NK-92 (cell line): ENCODE data around the gene ALKBH1.
A peak's percentile ranks its signal among the peaks of the same experiment; 100 is the strongest.
"Not testable (repeated sequence)": the region's sequence is repeated elsewhere in the genome, so short reads cannot be mapped to it uniquely, and the experiment has no call there.

Experiments used
- DNase-seq: peaks from one replicate; lab custom pipeline; 2025; ENCODE audit not compliant: unreplicated experiment; lab: John Stamatoyannopoulos, UW

The ALKBH1 gene, protein sequence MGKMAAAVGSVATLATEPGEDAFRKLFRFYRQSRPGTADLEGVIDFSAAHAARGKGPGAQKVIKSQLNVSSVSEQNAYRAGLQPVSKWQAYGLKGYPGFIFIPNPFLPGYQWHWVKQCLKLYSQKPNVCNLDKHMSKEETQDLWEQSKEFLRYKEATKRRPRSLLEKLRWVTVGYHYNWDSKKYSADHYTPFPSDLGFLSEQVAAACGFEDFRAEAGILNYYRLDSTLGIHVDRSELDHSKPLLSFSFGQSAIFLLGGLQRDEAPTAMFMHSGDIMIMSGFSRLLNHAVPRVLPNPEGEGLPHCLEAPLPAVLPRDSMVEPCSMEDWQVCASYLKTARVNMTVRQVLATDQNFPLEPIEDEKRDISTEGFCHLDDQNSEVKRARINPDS

DNA sequence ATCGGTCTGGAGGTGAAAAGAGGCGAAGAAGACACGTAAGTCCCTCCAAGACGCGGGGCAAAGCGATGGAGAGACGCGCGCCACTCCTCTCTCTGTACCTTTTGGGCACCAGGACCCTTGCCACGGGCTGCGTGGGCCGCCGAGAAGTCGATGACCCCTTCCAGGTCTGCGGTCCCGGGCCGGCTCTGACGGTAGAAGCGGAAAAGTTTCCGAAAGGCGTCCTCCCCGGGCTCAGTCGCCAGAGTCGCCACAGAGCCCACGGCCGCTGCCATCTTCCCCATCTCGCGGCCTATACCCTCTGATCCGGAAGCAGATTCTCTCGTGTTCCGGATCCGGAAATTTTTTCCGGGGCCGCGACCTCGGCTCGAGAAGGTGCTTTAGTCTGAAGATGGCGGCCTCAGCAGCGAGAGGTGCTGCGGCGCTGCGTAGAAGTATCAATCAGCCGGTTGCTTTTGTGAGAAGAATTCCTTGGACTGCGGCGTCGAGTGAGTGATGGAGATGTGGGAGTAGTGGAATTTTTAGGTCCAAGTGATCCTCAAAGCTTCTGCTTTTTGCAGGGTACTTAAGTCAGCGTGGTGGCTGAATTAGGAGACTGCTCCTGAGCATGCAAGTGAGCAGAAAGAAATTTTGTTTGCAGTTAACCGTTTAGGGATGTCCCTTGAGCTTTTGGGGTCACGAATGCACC lies at the start of gene ALKBH1, which contains the start of gene SLIRP:
Gene ALKBH1 (minus strand): TSS at position 300 of the 685 bp plus-strand sequence. CDS start 19 bp downstream, at position 281.
Gene SLIRP (plus strand): TSS at position 380 of the 685 bp plus-strand sequence. CDS start 9 bp downstream, at position 389.
- peak; percentile 31 for DNase-seq

DNA sequence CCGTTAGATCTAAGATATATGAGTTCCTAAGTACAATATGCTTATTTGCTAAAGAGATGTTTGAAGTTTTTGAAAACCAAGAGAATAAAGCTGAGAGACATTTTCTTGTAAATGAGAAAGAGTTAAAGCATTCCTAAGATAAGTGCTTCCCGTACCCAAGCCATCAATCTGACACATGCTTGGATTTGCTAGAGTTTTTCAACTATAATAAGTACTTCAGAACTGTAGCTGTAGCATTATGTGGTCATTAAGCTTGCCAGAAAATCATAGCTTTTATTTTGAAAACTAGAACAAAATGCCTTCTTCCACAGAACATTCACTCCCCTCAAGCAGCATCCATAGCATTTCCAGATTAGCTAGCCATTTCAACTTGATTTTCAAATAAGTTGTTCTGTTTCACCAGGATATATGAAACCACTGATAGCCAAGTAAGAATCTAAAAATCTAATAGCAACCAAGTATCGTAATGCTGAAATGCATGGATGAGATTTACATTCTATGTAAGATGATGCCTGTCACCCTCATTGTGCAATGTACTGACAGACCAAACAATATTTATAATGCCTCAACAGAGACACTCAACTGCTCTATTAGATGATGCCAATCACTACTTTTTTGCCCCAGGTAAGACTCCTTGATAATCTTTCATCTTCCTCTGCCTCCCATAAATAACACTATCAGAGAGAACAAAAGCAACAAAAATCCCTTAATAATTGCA lies 45.1 kb upstream of the ALKBH1 start:
- no peak for DNase-seq

DNA sequence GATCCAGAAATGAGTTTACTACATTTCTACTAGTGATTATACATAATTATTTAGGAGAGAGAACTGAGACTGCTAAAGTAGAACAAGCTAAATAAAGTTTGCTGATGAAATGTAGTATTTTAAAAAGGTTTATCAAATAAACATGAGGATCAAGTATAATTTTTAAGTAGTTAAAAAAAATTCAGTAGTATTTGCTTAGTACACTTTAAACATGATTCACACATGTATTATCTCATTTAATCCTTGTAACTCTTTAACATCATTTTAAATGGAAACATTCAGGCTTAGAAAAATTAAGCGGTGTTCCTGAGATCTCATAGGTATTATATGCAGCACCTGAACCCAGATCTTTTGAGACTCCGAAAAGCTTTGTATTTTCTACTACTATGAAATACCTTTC lies 44.4 kb upstream of the ALKBH1 start:
- DNase-seq: no peak

DNA sequence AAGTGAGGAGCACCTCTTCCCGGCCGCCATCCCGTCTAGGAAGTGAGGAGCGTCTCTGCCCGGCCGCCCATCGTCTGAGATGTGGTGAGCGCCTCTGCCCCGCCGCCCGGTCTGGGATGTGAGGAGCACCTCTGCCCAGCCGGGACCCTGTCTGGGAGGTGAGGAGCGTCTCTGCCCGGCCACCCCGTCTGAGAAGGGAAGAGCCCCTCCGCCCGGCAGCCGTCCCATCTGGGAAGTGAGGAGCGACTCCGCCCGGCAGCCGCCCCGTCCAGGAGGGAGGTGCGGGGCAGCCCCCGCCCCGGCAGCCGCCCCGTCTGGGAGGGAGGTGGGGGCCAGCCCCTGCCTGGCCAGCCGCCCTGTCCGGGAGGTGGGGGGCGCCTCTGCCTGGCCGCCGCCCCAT lies 39.6 kb upstream of the ALKBH1 start:
- DNase-seq: not testable (repeated sequence)

DNA sequence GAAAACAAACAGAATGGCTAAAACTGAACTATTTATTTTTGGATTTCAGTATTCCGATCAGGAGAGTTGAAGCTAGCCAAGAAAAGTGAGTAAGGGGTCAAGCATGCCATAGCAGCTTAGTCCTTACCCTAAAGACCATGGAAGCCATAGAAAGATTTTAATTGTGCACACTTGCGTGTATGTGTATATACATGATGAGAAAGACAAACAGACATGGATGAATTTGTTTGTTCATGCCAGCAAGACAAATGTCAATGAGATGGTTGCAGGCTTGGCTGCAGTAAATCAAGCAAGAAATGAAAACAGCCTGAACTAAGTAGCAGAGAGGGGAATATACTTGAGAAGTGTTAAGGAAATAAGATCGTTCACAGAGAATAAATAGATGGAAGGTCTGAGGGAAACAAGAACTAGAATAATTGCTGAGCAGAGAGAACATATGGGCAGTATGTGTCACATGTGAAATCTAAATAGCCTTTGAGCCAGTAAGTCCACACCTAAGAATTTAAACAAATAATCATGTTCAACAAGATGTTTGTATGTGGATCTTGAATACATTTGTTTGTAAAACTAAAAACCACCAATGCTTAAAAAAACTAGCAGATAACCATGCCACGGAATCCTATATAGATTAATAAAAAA lies 38.4 kb upstream of the ALKBH1 start:
- no peak for DNase-seq

DNA sequence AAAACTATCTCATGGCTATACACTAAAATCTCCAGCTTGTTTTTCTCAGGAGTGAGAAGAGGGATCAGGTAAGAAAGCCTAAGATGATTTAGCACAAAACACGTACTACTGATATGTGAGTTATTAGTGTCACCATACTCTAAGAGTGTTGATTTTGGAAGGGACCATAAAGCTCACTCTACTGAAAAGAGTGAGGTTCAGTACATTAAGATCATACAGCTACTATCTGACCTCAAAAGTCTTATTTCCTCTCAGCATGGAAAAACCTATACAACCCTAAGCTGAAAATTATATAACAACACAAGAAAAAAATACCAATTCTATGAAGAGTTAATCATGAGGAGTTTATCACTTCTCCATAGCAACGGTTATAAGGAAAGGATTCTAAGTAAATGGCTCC lies 33.6 kb upstream of the ALKBH1 start:
- no peak for DNase-seq

DNA sequence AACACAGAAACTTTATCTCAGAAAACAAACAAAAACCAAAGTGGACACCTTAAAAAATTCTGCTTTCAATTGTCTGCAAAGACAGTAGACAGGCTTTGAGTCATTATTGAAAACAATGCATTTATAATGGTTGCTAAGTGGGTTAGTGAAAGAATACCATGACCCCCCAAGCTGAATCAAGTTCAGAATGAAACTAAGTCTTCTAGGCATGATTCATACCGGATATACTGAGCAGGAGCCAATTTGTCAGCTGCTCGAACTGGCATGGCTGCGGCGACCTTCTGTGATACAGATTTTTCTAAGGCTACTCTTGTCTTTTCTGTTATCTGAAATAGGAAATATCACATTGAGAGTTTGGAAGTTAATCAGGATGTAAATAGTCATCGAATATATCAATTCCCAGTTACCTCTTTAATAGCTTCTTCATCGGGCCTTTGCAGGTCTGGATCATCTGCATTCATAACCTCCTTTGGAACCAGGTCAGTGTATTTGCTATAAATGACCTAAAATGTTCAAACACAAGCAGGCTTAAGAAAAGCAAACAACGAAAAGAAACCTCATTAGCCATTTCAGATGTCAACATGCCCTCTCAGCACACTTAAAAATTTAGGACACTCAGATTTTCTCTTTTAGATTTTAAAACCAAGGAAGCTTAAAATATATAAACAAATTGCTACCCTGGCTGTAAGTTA lies 30.9 kb upstream of the ALKBH1 start:
- DNase-seq: no peak

DNA sequence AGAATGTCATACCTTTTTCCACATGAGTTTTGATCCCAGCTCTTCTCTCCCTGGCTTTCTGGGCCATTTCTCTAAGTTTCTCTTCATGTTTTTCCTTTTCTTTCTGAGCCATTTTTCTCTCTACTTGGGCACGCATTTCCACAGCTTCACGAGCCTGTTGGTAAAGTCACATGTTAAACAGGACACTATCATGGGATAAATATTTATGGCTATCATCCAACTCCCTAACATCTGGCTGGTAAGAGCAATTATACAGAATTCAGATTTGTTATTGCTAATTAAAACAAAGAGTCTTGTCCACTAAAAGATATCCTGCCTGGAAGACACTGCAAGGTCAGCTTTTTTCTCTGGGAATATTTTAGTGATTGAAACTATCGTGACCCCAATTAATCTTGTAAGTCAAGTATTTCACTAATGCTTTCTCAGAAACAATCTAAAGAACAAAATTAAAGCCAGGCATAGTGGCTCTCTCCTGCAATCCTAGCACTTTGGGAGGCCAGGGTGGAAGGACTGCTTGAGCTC lies 23.2 kb upstream of the ALKBH1 start:
- no peak for DNase-seq

DNA sequence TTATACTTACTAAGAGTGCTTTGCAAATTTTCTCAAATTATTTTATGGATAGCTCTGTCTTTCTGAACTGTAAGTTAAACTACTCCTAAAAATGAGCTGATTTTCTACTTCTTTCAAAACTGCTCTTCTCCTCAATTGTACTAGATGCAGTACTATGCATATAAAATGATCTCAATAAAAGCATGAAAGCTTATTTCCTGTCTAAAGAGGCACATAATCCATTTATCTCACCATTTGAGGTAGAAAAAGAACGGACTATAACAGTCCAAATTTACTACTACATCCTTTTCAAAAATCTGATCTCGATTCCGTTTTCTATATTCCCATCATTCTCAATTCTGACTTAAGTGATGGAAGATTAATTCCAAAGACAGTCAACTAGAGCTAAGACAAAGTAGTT lies 14.5 kb upstream of the ALKBH1 start:
- DNase-seq: no peak

DNA sequence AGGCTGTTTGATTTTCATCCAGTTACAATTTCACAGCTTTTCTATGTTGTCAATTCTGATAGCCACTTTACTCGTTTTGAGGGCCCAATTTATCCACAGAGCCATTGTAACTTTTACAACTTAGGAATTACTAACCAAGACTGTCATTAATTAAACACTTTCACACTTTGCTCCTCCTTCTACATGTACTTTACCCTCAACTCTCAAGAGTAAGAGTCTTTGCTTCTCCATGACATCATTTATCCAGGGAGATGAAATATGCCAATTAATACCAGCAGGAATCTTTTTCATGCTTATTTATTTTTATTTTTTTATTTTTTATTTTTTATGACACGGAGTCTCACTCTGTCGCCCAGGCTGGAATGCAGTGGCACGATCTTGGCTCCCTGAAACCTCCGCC lies 13.6 kb upstream of the ALKBH1 start:
- DNase-seq: no peak

DNA sequence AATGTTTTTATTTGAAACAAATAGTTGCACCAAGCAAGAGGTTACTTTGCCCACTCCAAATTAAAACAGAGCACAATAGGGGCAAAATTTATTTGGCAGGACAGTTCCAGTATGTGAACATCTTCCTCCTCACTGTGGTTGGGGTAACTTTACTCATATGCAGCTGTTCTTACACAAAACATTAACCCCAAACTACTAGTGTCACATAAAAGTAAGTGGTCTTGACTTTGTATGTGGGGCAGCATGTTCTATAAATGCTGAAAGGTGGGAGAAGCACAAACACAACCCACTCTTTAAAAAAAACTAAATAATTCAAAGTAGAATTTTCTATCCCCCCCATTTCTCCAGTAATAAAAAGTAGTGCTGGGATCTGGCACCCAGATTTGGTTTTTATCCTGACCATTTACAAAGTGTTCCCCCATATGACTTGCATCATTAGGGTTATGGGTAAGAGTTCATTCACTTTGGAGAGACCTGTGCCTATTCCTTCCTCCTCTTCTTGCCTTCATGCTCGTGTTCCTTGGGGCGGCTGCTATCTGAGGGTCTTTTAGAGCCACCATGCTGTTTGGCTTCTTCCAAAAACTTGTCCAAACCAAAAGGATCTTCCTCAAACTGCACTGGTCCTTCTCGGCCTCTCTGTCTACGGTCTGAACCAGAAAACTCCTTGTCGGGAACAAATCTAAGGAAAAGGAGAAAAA lies 9.9 kb upstream of the ALKBH1 start:
- no peak for DNase-seq

DNA sequence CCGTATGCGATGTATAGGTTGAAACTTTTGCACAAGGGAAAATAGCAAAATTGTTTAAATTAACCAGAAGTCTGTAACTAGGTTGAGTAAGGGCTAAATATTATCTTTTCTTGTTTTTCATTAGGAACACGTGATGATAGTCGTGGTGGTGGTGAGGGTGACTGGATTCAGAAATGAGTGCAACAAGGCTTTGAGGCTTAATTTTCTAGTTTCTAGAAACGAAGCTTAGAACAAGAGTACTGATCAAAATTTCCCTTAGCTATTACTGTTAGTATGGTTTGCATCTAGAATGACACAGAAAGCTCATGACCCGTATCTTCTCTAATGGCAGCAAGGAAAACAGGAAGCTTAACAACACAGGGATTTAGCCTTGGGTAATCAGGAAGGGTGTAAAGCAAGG lies 7.1 kb upstream of the ALKBH1 start:
- no peak for DNase-seq

DNA sequence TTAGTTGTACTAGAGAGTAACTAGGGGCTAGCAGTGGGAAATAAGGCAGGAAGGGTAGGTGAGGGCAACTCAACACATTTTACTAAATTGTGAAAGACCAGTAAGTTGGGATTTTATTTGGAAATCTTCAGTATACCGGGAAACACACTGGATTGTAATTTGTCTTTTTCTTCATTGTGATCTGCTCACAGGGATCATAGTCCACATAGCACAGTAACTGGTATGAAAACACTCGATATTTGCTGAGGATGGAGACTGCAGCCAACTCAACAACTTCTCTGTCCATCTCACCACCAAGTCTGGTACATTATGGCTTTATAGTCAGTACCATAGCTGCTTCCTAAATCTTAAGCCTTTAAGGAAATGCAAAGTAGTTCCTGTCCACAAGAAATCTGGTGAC lies 2.5 kb upstream of the ALKBH1 start:
- no peak for DNase-seq

DNA sequence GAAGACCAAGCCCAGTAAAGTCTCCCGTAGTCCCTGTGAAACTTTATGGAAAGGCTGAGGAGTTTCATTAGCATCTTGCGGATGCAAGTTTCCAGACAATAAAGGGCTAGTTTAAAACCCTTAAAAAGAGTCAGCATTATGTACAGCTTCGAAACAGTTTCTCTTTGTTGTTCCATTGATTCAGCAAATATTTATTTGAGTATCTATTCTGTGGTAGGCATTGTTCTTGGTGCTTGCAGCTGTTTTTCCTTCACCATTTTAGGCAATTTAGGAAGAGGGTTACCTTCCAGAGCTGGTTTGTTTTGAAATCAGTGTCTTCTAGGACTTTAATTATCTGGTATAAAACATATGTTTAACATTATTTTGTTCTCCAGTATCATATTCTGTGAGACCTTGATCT lies 1.6 kb upstream of the ALKBH1 start:
- DNase-seq: no peak

DNA sequence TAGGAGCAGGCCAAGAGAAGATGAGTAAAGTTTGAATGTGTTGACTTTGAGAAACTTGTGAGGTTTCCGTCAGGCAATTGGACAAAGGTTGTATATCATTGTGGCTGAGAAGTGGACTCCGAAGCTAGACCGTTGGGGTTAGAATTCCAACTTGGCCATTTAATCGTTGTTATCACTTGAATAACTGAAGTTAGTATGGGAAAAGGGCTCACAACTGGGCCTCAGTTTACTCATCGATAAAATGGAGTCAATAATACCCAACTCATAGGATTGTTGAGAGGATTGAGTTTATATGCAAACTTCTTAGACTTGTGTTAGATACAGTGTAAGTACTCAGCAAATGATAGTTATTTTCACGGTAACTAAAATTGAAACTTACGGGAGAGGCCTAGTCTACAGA lies 926 bp upstream of the ALKBH1 start:
- DNase-seq: no peak

DNA sequence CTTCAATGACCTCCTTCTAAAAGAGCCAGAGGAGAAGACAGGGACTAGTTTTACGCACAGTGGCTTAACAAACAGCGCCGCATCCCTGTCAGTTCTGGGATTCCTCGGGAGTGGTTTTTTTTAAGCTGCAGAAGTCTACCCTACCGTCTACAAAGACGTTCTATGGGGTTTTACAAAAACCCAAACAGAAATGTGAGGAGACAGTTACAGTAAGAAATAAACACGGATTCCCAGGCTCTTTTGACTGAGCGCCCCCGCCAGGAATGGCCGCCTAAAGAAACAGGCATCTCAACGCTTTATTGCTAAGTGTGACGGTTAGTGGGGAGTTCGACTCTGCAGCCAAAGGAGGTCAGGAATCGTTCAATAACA lies 484 bp downstream of the ALKBH1 start:
- no peak for DNase-seq

DNA sequence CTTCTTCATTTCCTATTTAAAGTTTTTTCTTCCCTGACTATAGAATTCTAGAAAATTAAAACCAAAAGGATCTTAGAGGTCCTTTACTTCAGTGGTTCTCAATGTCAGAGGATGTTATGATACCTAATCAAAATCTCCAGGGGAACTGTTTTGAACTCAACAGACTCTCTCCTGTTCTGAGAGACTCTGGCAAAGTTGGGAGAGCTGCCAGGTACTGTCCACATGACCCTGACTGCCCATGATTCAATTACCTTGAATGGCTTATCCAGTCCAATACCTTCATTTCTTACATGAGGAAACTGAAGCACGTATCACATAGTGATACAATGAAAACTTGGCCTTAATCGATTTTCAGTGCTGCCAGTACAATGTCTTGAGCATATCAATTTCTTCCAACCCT lies 16.6 kb downstream of the ALKBH1 start:
- no peak for DNase-seq

DNA sequence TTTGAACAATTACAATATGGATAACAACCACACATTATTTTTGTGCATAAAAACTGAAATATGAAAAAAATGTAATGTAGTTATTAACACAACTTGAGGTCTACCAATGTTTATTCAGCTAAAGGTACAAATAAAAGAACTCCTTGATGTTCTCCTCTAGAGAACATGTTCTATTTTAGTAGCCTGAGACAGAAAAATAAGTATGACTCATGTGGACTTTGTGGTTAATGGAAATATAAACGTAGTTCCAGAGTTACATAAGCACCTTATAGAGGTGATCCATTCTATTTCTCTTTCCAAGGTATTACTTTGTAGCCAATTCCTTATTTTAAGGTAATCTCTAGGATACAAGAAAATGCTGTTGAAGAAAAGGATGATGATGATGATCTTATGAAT lies 25.7 kb downstream of the ALKBH1 start:
- DNase-seq: no peak

DNA sequence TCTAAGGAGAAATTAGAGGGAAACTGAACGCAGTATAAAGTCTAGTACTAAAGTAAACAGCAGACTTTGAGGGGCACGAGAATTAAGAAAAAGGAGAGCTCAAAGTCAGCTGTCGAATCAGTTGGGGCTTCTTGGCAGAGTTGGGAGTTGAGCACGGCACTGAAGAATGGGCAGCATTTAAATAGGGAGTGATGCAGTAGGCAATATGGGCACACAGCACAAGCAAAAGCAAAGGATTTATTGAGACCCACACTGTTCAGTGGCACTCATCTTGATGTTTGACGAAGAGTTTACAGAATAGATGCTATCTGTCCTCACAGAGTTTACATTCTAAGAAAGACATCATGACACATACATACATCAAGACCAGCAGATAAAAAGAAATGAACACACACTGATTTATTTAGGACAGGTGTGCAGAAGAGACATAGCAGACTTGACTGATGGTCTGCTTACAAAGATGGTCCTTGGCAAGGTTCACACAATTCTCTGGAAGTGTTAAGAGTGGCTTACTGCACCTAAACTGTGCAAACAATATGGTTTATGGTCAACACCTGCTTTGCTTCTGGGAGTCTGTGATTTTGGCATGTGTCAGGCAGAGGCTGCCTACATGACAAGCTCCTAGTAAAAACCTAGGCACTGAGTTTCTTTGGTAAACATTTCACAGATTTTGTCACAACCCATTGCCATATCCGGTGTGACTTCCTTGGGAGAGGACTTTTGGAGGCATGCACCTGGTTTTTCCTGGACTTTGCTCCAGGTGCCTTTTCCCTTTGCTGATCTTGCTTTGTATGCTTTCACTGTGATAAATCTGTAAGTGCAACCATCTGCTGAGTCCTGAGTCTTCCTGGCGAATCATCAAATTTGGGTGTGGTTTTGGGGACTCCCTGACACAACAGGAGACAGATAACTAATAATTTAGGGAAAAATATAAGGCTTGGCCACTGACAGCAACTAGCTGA lies 26.3 kb downstream of the ALKBH1 start:
- DNase-seq: no peak
